Liver (tissue), 9 donors: Measurements from ENCODE around the gene DPM2. TPM values are rescaled to one million over a fixed set of nuclear protein-coding genes. Genes with fewer than 3 reads are reported as not detected.
A peak's percentile ranks its signal among the peaks of the same experiment; 100 is the strongest.

ENCODE experiments used
- DNase-seq: peaks from one replicate; pipeline ENCODE4 v3.0.0-alpha.2; 2017; ENCODE audit warnings: low spot score
- H3K27ac ChIP-seq, 2 donors: one replicate each; pipeline ENCODE4 v1.7.0; 2013; ENCODE audit warnings: inconsistent platforms in 2 of 2, low read length in 2 of 2, control low read depth in 1 of 2, low read depth in 1 of 2, mild to moderate bottlenecking in 1 of 2
- H3K27me3 ChIP-seq, 4 donors: one replicate each; pipeline versions ENCODE4 v1.6.1 to v1.7.0; 2013; ENCODE audit warnings: low read length in 3 of 4, inconsistent platforms in 1 of 4, mild to moderate bottlenecking in 1 of 4, moderate library complexity in 1 of 4; ENCODE audit not compliant: control insufficient read depth in 4 of 4, insufficient read depth in 4 of 4
- H3K36me3 ChIP-seq, 4 donors: one replicate each; pipeline versions ENCODE4 v1.6.1 to v1.7.0; 2013; ENCODE audit warnings: low read length in 3 of 4, mild to moderate bottlenecking in 3 of 4, low read depth in 1 of 4, moderate library complexity in 1 of 4; ENCODE audit not compliant: control insufficient read depth in 4 of 4, insufficient read depth in 3 of 4
- H3K4me1 ChIP-seq, 4 donors: one replicate each; pipeline versions ENCODE4 v1.6.1 to v1.7.0; 2013; ENCODE audit warnings: low read length in 3 of 4, mild to moderate bottlenecking in 3 of 4, moderate library complexity in 1 of 4; ENCODE audit not compliant: control insufficient read depth in 4 of 4, insufficient read depth in 4 of 4
- H3K4me3 ChIP-seq, 3 donors: one replicate each; pipeline versions ENCODE4 v1.6.1 to v1.7.0; 2013; ENCODE audit warnings: low read length in 3 of 3, control low read depth in 1 of 3, low read depth in 1 of 3, mild to moderate bottlenecking in 1 of 3
- H3K9ac ChIP-seq, 2 donors: one replicate each; pipeline ENCODE4 v1.7.0; 2013; ENCODE audit warnings: low read length in 2 of 2, mild to moderate bottlenecking in 2 of 2, moderate library complexity in 2 of 2, control low read depth in 1 of 2, low read depth in 1 of 2
- H3K9me3 ChIP-seq, 4 donors: one replicate each; pipeline versions ENCODE4 v1.6.1 to v1.7.0; 2013; ENCODE audit warnings: low read length in 3 of 4; ENCODE audit not compliant: control insufficient read depth in 4 of 4
- ATF3 ChIP-seq: IDR thresholded peaks from 2 replicates; pipeline ENCODE4 v1.6.1; 2016; ENCODE audit warnings: antibody characterized with exemption
- EGR1 ChIP-seq, 2 donors: IDR thresholded peaks; 2 replicates each; pipeline ENCODE4 v1.6.1; 2016 to 2018; ENCODE audit warnings: antibody characterized with exemption in 2 of 2, low read depth in 2 of 2
- FOXA2 ChIP-seq: IDR thresholded peaks from 2 replicates; pipeline ENCODE4 v1.6.1; 2016; ENCODE audit warnings: antibody characterized with exemption
- HNF4A ChIP-seq, 2 donors: conservative IDR thresholded peaks; 2 replicates each; pipeline ENCODE4 v1.6.1; 2016; ENCODE audit warnings: antibody characterized with exemption in 2 of 2, mild to moderate bottlenecking in 2 of 2
- HNF4G ChIP-seq: IDR thresholded peaks from 2 replicates; pipeline ENCODE4 v1.6.1; 2016; ENCODE audit warnings: antibody characterized with exemption
- MAX ChIP-seq: IDR thresholded peaks from 2 replicates; pipeline ENCODE4 v1.6.1; 2016; ENCODE audit warnings: antibody characterized with exemption
- NR2F2 ChIP-seq: IDR thresholded peaks from 2 replicates; pipeline ENCODE4 v1.6.1; 2016; ENCODE audit warnings: antibody characterized with exemption
- RAD21 ChIP-seq, 2 donors: IDR thresholded peaks; 2 replicates each; pipeline ENCODE4 v1.6.1; 2016; ENCODE audit warnings: antibody characterized with exemption in 2 of 2, mild to moderate bottlenecking in 2 of 2
- REST ChIP-seq: IDR thresholded peaks from 2 replicates; pipeline ENCODE4 v1.6.1; 2016; ENCODE audit warnings: antibody characterized with exemption, mild to moderate bottlenecking
- RXRA ChIP-seq, 2 donors: IDR thresholded peaks; 2 replicates each; pipeline ENCODE4 v1.6.1; 2017 to 2018; ENCODE audit warnings: antibody characterized with exemption in 2 of 2, mild to moderate bottlenecking in 1 of 2
- SP1 ChIP-seq: IDR thresholded peaks from 2 replicates; pipeline ENCODE4 v1.6.1; 2018; ENCODE audit warnings: antibody characterized with exemption, mild to moderate bottlenecking
- TAF1 ChIP-seq: conservative IDR thresholded peaks from 2 replicates; pipeline ENCODE4 v1.6.1; 2016; ENCODE audit warnings: antibody characterized with exemption, mild to moderate bottlenecking
- ZBTB33 ChIP-seq: IDR thresholded peaks from 2 replicates; pipeline ENCODE4 v1.6.1; 2016; ENCODE audit warnings: antibody characterized with exemption
- WGBS: extraction: QIAGEN DNeasy Blood & Tissue Kit; methylation state at CpG from one replicate; pipeline ENCODE4 v1.1.7; 2013; 5-methylcytosine and 5-hydroxymethylcytosine counted together
- polyA plus RNA-seq, 2 donors: library from polyadenylated mRNA; stranded (reverse) in 1 of 2; unstranded in 1 of 2; fragments of 200-250 nt in 1 of 2; fragments of >200 nt in 1 of 2; fragmentation: Nextera tagmentation in 1 of 2; extraction: Ambion mirVana in 1 of 2; gene quantifications; one replicate each; pipeline versions ENCODE4 v1.2.1 to v1.2.3, GENCODE V29; 2013 to 2015
- total RNA-seq, 2 donors: library from RNA; depleted of rRNA; stranded (reverse); fragments of >200 nt; gene quantifications; one replicate each; pipeline ENCODE4 v1.2.3, GENCODE V29; 2014
- donor health status: healthy.
- donor health status: healthy.
- donor health status: healthy.
- donor health status: healthy.
- donor health status: healthy.

DPM2 gene
- total and polyA plus RNA-seq, 4 donors, result 9.3 to 25.0 (median 22.0) TPM

- H3K9me3 ChIP-seq, result no peaks in the 10 kb centered on the region
- peak overlapping the region; percentile 77 to 96 for H3K9ac ChIP-seq
- peak overlapping the region; percentile 65 to 91 (median 85) for H3K4me3 ChIP-seq
- H3K27ac ChIP-seq, result peak overlapping the region; percentile 79 to 95
- no peaks in the 10 kb centered on the region for H3K27me3 ChIP-seq
- WGBS, result under 1% methylated on average over 61 of the region's 61 CpGs
- peak; percentile 67 for DNase-seq
- peaks cover 0 to 2% (median 0%) of the 10 kb centered on the region in 4 donors for H3K36me3 ChIP-seq
- peaks cover 16 to 49% (median 38%) of the 10 kb centered on the region in 4 donors for H3K4me1 ChIP-seq
- TF ChIP-seq RXRA (IDR thresholded peaks at IDR 0.05) (no peak), FOXA2 (no peak), EGR1 (IDR thresholded peaks at IDR 0.05; ENCODE audit: low read depth in 2 of 2) (peak; percentile 23 to 85)
Observed at GRCh38 chr9:127980060-127980705, 42.5 kb upstream of the DPM2 start.

GRCh38 chr9:127979333-127980059 lies 41.8 kb upstream of the DPM2 start:
- Histone ChIP-seq H3K27me3 (no peaks in the 10 kb centered on the region), H3K9ac (peak overlapping the region; percentile 77 to 96), H3K4me1 (peaks cover 20 to 56% (median 44%) of the 10 kb centered on the region in 4 donors), H3K36me3 (peaks cover 0 to 2% (median 0%) of the 10 kb centered on the region in 4 donors), H3K9me3 (no peaks in the 10 kb centered on the region), H3K4me3 (peak overlapping the region; percentile 65 to 91 (median 85)), H3K27ac (peak overlapping the region; percentile 79 to 95)
- 2% methylated on average over 24 of the region's 24 CpGs for WGBS
- TF ChIP-seq MAX, result peak; percentile 0
- TF ChIP-seq FOXA2, result no peak
- peak; percentile 25 for TF ChIP-seq SP1
- TF ChIP-seq ZBTB33, result no peak
- TF ChIP-seq RAD21 (IDR thresholded peaks at IDR 0.05), result no peak
- peak in 1 of 2 donors; percentile 20 for TF ChIP-seq HNF4A (conservative IDR thresholded peaks at IDR 0.05)
- TF ChIP-seq HNF4G, result peak; percentile 3
- peak; percentile 25 for TF ChIP-seq NR2F2
- peak; percentile 40 for TF ChIP-seq TAF1
- peak; percentile 8 for TF ChIP-seq REST
- peak; percentile 13 to 50 for TF ChIP-seq RXRA (IDR thresholded peaks at IDR 0.05)
- no peak for TF ChIP-seq ATF3
- DNase-seq, result peak; percentile 69
